HepG2 (cell line): ENCODE data around the gene SIGLEC1. TPM values are rescaled to one million over a fixed set of nuclear protein-coding genes. Genes with fewer than 3 reads are reported as not detected.

Experiments
- BHLHE40 ChIP-seq: IDR thresholded peaks from 2 replicates; pipeline ENCODE4 v1.6.1; 2011; ENCODE audit warnings: low read length, improper control_type of control experiment
- DPF2 ChIP-seq: sonication (generic); formaldehyde crosslinking; IDR thresholded peaks from 2 replicates; pipeline ENCODE4 v1.4.0; 2020; ENCODE audit warnings: mild to moderate bottlenecking, low read depth, missing genetic modification reagents, borderline replicate concordance
- MTA3 ChIP-seq: sonication (generic); formaldehyde crosslinking; IDR thresholded peaks from 2 replicates; pipeline ENCODE4 v1.4.0; 2020; ENCODE audit warnings: missing genetic modification reagents
- POLR2G ChIP-seq: fragments of 200-400 bp; formaldehyde crosslinking; IDR thresholded peaks from 2 replicates; pipeline ENCODE4 v1.6.1; 2018; ENCODE audit warnings: mild to moderate bottlenecking, low read depth, low read length, moderate library complexity
- RBFOX2 ChIP-seq: fragments of 200-400 bp; formaldehyde crosslinking; IDR thresholded peaks from 2 replicates; pipeline ENCODE4 v1.6.1; 2017; ENCODE audit warnings: low read depth, mild to moderate bottlenecking, low read length
- RFX3 ChIP-seq: IDR thresholded peaks from 2 replicates; pipeline ENCODE4 v1.6.1; 2016; ENCODE audit warnings: missing biosample characterization, missing genetic modification reagents
- ZNF337 ChIP-seq: sonication (generic); formaldehyde crosslinking; IDR thresholded peaks from 2 replicates; pipeline ENCODE4 v1.5.1; 2020; ENCODE audit warnings: missing genetic modification reagents, low read depth, mild to moderate bottlenecking, borderline replicate concordance
- ZNF350 ChIP-seq: sonication (generic); formaldehyde crosslinking; IDR thresholded peaks from 2 replicates; pipeline ENCODE4 v1.4.0; 2020; ENCODE audit warnings: mild to moderate bottlenecking, low read depth, missing genetic modification reagents, borderline replicate concordance
- ZNF431 ChIP-seq: sonication (generic); formaldehyde crosslinking; IDR thresholded peaks from 2 replicates; pipeline ENCODE4 v1.9.0; 2022; ENCODE audit warnings: missing genetic modification reagents, low read depth, mild to moderate bottlenecking, borderline replicate concordance
- polyA plus RNA-seq, 8 experiments: library from polyadenylated mRNA; depleted of rRNA in 3 of 8; stranded (reverse) in 7 of 8; unstranded in 1 of 8; fragments of >200 nt; fragmentation: Illumina TruSeq in 4 of 8; extraction: Trizol in 4 of 8; gene quantifications; 2 replicates each; pipeline versions ENCODE4 v1.2.1 to v1.2.3, GENCODE V29; 2011 to 2016; ENCODE audit warnings: low read depth in 4 of 8, missing spikeins in 1 of 8, mixed read lengths in 1 of 8; ENCODE audit not compliant: insufficient read depth in 1 of 8
- total RNA-seq, 5 experiments: library from RNA; depleted of rRNA; stranded (reverse); fragments of >200 nt; fragmentation: Illumina TruSeq; extraction: Trizol; gene quantifications; 2 replicates each; pipeline ENCODE4 v1.2.3, GENCODE V29; 2016; ENCODE audit warnings: low read depth in 1 of 5
- TF ChIP-seq, protein P1 (sequence below): sonication (generic); formaldehyde crosslinking; IDR thresholded peaks from 2 replicates; pipeline ENCODE4 v1.4.0; 2020; ENCODE audit warnings: missing genetic modification reagents
- TF ChIP-seq, protein P2 (sequence below): sonication (generic); formaldehyde crosslinking; conservative IDR thresholded peaks from 2 replicates; pipeline ENCODE4 v1.4.0; 2020; ENCODE audit warnings: mild to moderate bottlenecking, missing genetic modification reagents, moderate library complexity
- TF ChIP-seq, protein P3 (sequence below): sonication (generic); formaldehyde crosslinking; IDR thresholded peaks from 2 replicates; pipeline ENCODE4 v1.8.1; 2023; ENCODE audit warnings: mild to moderate bottlenecking, missing genetic modification reagents, borderline replicate concordance
- TF ChIP-seq, protein P4 (sequence below): sonication (generic); formaldehyde crosslinking; IDR thresholded peaks from 2 replicates; pipeline ENCODE4 v1.5.1; 2020; ENCODE audit warnings: missing genetic modification reagents, mild to moderate bottlenecking, borderline replicate concordance
- TF ChIP-seq, protein P5 (sequence below): sonication (generic); formaldehyde crosslinking; IDR thresholded peaks from 2 replicates; pipeline ENCODE4 v1.4.0; 2020; ENCODE audit warnings: mild to moderate bottlenecking, missing genetic modification reagents

Gene SIGLEC1
- total and polyA plus RNA-seq, 2 of the 13 experiments (the other 11 are each of a cell fraction or from before 2014, with no cell fraction given) = 0.01 TPM; not detected in 1

DNA sequence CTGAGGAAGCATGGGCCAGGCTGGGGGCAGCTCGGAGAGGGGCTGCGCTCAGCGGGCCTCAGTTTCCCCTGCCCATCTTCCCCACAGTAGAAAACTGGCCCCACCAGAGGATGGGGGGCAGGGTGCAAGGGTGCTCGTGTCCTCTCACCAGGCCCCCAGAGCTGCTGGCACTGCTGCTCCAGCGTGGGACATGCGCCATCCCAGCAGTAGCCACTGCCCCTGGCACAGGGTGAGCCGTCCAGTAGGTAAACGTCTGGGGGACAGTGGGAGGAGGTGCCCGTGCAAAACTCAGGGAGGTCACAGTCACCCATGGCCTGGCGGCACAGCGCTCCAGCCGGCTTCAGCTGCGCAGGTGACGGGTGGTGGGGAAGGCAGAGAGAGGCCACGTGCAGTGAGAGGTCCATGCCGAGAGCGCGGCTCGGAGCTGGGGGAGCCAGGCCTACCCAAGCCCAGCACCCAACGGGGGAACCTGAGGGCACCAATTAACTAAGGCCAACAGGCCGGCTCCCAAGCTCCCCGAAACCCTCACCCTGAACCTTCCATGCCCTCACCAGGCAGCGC is 40.3 kb downstream of the SIGLEC1 start (continued):
- TF ChIP-seq, protein P1, sequence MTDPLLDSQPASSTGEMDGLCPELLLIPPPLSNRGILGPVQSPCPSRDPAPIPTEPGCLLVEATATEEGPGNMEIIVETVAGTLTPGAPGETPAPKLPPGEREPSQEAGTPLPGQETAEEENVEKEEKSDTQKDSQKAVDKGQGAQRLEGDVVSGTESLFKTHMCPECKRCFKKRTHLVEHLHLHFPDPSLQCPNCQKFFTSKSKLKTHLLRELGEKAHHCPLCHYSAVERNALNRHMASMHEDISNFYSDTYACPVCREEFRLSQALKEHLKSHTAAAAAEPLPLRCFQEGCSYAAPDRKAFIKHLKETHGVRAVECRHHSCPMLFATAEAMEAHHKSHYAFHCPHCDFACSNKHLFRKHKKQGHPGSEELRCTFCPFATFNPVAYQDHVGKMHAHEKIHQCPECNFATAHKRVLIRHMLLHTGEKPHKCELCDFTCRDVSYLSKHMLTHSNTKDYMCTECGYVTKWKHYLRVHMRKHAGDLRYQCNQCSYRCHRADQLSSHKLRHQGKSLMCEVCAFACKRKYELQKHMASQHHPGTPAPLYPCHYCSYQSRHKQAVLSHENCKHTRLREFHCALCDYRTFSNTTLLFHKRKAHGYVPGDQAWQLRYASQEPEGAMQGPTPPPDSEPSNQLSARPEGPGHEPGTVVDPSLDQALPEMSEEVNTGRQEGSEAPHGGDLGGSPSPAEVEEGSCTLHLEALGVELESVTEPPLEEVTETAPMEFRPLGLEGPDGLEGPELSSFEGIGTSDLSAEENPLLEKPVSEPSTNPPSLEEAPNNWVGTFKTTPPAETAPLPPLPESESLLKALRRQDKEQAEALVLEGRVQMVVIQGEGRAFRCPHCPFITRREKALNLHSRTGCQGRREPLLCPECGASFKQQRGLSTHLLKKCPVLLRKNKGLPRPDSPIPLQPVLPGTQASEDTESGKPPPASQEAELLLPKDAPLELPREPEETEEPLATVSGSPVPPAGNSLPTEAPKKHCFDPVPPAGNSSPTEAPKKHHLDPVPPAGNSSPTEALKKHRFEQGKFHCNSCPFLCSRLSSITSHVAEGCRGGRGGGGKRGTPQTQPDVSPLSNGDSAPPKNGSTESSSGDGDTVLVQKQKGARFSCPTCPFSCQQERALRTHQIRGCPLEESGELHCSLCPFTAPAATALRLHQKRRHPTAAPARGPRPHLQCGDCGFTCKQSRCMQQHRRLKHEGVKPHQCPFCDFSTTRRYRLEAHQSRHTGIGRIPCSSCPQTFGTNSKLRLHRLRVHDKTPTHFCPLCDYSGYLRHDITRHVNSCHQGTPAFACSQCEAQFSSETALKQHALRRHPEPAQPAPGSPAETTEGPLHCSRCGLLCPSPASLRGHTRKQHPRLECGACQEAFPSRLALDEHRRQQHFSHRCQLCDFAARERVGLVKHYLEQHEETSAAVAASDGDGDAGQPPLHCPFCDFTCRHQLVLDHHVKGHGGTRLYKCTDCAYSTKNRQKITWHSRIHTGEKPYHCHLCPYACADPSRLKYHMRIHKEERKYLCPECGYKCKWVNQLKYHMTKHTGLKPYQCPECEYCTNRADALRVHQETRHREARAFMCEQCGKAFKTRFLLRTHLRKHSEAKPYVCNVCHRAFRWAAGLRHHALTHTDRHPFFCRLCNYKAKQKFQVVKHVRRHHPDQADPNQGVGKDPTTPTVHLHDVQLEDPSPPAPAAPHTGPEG = no peak
- TF ChIP-seq RFX3 (no peak), DPF2 (CRISPR knock-in tag) (no peak), MTA3 (CRISPR knock-in tag) (no peak), RBFOX2 (no peak), BHLHE40 (no peak), POLR2G (no peak), ZNF431 (CRISPR knock-in tag) (no peak), ZNF350 (CRISPR knock-in tag) (0 out of 2 replicates have a peak, but pooled peaks have one; percentile 33), ZNF337 (CRISPR knock-in tag) (no peak)
- TF ChIP-seq, protein P2, sequence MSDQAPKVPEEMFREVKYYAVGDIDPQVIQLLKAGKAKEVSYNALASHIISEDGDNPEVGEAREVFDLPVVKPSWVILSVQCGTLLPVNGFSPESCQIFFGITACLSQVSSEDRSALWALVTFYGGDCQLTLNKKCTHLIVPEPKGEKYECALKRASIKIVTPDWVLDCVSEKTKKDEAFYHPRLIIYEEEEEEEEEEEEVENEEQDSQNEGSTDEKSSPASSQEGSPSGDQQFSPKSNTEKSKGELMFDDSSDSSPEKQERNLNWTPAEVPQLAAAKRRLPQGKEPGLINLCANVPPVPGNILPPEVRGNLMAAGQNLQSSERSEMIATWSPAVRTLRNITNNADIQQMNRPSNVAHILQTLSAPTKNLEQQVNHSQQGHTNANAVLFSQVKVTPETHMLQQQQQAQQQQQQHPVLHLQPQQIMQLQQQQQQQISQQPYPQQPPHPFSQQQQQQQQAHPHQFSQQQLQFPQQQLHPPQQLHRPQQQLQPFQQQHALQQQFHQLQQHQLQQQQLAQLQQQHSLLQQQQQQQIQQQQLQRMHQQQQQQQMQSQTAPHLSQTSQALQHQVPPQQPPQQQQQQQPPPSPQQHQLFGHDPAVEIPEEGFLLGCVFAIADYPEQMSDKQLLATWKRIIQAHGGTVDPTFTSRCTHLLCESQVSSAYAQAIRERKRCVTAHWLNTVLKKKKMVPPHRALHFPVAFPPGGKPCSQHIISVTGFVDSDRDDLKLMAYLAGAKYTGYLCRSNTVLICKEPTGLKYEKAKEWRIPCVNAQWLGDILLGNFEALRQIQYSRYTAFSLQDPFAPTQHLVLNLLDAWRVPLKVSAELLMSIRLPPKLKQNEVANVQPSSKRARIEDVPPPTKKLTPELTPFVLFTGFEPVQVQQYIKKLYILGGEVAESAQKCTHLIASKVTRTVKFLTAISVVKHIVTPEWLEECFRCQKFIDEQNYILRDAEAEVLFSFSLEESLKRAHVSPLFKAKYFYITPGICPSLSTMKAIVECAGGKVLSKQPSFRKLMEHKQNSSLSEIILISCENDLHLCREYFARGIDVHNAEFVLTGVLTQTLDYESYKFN (CRISPR knock-in tag) = no peak
- TF ChIP-seq, protein P3, sequence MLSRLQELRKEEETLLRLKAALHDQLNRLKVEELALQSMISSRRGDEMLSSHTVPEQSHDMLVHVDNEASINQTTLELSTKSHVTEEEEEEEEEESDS = no peak
- TF ChIP-seq, protein P4, sequence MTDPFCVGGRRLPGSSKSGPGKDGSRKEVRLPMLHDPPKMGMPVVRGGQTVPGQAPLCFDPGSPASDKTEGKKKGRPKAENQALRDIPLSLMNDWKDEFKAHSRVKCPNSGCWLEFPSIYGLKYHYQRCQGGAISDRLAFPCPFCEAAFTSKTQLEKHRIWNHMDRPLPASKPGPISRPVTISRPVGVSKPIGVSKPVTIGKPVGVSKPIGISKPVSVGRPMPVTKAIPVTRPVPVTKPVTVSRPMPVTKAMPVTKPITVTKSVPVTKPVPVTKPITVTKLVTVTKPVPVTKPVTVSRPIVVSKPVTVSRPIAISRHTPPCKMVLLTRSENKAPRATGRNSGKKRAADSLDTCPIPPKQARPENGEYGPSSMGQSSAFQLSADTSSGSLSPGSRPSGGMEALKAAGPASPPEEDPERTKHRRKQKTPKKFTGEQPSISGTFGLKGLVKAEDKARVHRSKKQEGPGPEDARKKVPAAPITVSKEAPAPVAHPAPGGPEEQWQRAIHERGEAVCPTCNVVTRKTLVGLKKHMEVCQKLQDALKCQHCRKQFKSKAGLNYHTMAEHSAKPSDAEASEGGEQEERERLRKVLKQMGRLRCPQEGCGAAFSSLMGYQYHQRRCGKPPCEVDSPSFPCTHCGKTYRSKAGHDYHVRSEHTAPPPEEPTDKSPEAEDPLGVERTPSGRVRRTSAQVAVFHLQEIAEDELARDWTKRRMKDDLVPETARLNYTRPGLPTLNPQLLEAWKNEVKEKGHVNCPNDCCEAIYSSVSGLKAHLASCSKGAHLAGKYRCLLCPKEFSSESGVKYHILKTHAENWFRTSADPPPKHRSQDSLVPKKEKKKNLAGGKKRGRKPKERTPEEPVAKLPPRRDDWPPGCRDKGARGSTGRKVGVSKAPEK = no peak
- TF ChIP-seq, protein P5, sequence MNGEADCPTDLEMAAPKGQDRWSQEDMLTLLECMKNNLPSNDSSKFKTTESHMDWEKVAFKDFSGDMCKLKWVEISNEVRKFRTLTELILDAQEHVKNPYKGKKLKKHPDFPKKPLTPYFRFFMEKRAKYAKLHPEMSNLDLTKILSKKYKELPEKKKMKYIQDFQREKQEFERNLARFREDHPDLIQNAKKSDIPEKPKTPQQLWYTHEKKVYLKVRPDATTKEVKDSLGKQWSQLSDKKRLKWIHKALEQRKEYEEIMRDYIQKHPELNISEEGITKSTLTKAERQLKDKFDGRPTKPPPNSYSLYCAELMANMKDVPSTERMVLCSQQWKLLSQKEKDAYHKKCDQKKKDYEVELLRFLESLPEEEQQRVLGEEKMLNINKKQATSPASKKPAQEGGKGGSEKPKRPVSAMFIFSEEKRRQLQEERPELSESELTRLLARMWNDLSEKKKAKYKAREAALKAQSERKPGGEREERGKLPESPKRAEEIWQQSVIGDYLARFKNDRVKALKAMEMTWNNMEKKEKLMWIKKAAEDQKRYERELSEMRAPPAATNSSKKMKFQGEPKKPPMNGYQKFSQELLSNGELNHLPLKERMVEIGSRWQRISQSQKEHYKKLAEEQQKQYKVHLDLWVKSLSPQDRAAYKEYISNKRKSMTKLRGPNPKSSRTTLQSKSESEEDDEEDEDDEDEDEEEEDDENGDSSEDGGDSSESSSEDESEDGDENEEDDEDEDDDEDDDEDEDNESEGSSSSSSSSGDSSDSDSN = no peak
